Right forelimb (tissue), 1 donor: ENCODE data around the gene AMIGO1.

Source experiments
- DNase-seq: peaks from one replicate; pipeline ENCODE4 v3.0.0-alpha.2; 2018

The AMIGO1 gene

GRCh38 chr1:109532365-109533136 lies 23.0 kb upstream of the AMIGO1 start:
- peak; percentile 92 for DNase-seq

GRCh38 chr1:109531826-109532364 lies 22.4 kb upstream of the AMIGO1 start:
- DNase-seq = no peak

- DNase-seq = no peak
These were observed 21.9 kb upstream of the AMIGO1 start for GRCh38 chr1:109531380-109531779.

- DNase-seq = peak; percentile 74
These were observed 21.0 kb upstream of the AMIGO1 start for GRCh38 chr1:109530457-109531087.

- DNase-seq = peak; percentile 61
These were observed 20.4 kb upstream of the AMIGO1 start for GRCh38 chr1:109529881-109530456.

GRCh38 chr1:109528712-109529111 lies 19.2 kb upstream of the AMIGO1 start:
- DNase-seq = no peak

- DNase-seq = no peak
These were observed 18.5 kb upstream of the AMIGO1 start for GRCh38 chr1:109527846-109528695.

GRCh38 chr1:109527098-109527811 lies 17.7 kb upstream of the AMIGO1 start:
- no peak for DNase-seq

- no peak for DNase-seq
These were observed 14.2 kb upstream of the AMIGO1 start for GRCh38 chr1:109523706-109524105.

- no peak for DNase-seq
These were observed 12.5 kb upstream of the AMIGO1 start for GRCh38 chr1:109522026-109522425.

GRCh38 chr1:109521002-109521951 lies 11.8 kb upstream of the AMIGO1 start:
- DNase-seq = no peak

- no peak for DNase-seq
These were observed 7.8 kb upstream of the AMIGO1 start for GRCh38 chr1:109517337-109517736.

- no peak for DNase-seq
These were observed 7.3 kb upstream of the AMIGO1 start for GRCh38 chr1:109516872-109517271.

GRCh38 chr1:109514846-109515245 lies 5.3 kb upstream of the AMIGO1 start:
- DNase-seq = no peak

- no peak for DNase-seq
These were observed 3.7 kb upstream of the AMIGO1 start for GRCh38 chr1:109513110-109513710.

GRCh38 chr1:109508873-109509175 lies 703 bp downstream of the AMIGO1 start:
- no peak for DNase-seq

- DNase-seq = no peak
These were observed 1.3 kb downstream of the AMIGO1 start for GRCh38 chr1:109508001-109508872.

GRCh38 chr1:109504974-109505373 lies 4.6 kb downstream of the AMIGO1 start:
- DNase-seq = no peak

- DNase-seq = no peak
These were observed 5.6 kb downstream of the AMIGO1 start for GRCh38 chr1:109503935-109504334.

- DNase-seq = no peak
These were observed 7.1 kb downstream of the AMIGO1 start for GRCh38 chr1:109502364-109502851.
